Type B pancreatic cell (in vitro differentiated cells): ENCODE data around the gene EMCN. TPM values are rescaled to one million over a fixed set of nuclear protein-coding genes. Genes with fewer than 3 reads are reported as not detected.

Experiments used
- DNase-seq: peaks from one replicate; pipeline ENCODE4 v3.0.0; 2021; ENCODE audit warnings: mixed read lengths; ENCODE audit not compliant: unreplicated experiment; ENCODE audit errors: extremely low spot score
- H3K27ac Mint-ChIP-seq: 2 replicates; pipeline ENCODE4 v1.8.0; 2021; ENCODE audit warnings: mild to moderate bottlenecking, mixed read lengths
- H3K27me3 Mint-ChIP-seq: 2 replicates; pipeline ENCODE4 v1.8.0; 2021; ENCODE audit warnings: mixed read lengths
- H3K36me3 Mint-ChIP-seq: 2 replicates; pipeline ENCODE4 v1.8.0; 2021; ENCODE audit warnings: mixed read lengths
- H3K4me1 Mint-ChIP-seq: one replicate; pipeline ENCODE4 v1.8.0; 2021; ENCODE audit warnings: mixed read lengths; ENCODE audit not compliant: unreplicated experiment
- H3K4me3 Mint-ChIP-seq: 2 replicates; pipeline ENCODE4 v1.8.0; 2021; ENCODE audit warnings: mild to moderate bottlenecking, mixed read lengths
- H3K9me3 Mint-ChIP-seq: 2 replicates; pipeline ENCODE4 v1.8.0; 2021; ENCODE audit warnings: mixed read lengths
- CTCF ChIP-seq: fragments of 200-600 bp; sonication (generic); conservative IDR thresholded peaks from 2 replicates; pipeline ENCODE4 v1.5.0; 2021; ENCODE audit warnings: antibody characterized with exemption, mild to moderate bottlenecking
- total RNA-seq: library from RNA; stranded (reverse); gene quantifications from 2 replicates; pipeline ENCODE4 v1.2.1, GENCODE V29; 2021; ENCODE audit warnings: low replicate concordance

EMCN gene
- total RNA-seq, 1 donor from 2014 or later: 0.51 TPM

- no peaks in the 10 kb centered on the region for H3K4me1 Mint-ChIP-seq
- H3K4me3 Mint-ChIP-seq: no peak overlapping the region
- no peak overlapping the region for H3K27ac Mint-ChIP-seq
- DNase-seq: no peak
- no peak for TF ChIP-seq CTCF
- no peaks in the 10 kb centered on the region for H3K27me3 Mint-ChIP-seq
- H3K36me3 Mint-ChIP-seq: no peaks in the 10 kb centered on the region
- no peaks in the 10 kb centered on the region for H3K9me3 Mint-ChIP-seq
These were observed 48.3 kb downstream of the EMCN start for GRCh38 chr4:100469555-100469954.

DNA sequence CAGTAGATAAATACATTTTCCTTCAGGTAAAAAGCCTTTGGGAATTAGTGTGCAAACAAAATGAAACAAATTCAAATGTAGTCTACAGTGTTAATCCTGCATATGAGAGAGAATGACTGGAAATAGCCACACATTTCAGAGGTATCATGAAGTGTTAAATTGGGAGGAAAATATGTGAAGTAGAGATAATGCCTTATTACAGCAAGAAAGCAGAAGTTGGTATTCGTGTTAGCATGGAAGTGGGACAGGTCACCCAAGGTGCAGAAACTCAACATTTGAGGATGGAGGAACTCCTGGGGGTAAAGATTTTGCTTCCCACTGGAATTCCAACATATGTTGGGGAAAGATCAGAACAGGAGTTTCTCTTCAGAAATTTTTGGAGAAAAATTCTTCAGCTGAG is 51.3 kb downstream of the EMCN start:
- H3K4me3 Mint-ChIP-seq: no peak overlapping the region
- no peaks in the 10 kb centered on the region for H3K36me3 Mint-ChIP-seq
- no peak overlapping the region for H3K27ac Mint-ChIP-seq
- DNase-seq: no peak
- H3K4me1 Mint-ChIP-seq: no peaks in the 10 kb centered on the region
- H3K9me3 Mint-ChIP-seq: no peaks in the 10 kb centered on the region
- no peak for TF ChIP-seq CTCF
- no peaks in the 10 kb centered on the region for H3K27me3 Mint-ChIP-seq

DNA sequence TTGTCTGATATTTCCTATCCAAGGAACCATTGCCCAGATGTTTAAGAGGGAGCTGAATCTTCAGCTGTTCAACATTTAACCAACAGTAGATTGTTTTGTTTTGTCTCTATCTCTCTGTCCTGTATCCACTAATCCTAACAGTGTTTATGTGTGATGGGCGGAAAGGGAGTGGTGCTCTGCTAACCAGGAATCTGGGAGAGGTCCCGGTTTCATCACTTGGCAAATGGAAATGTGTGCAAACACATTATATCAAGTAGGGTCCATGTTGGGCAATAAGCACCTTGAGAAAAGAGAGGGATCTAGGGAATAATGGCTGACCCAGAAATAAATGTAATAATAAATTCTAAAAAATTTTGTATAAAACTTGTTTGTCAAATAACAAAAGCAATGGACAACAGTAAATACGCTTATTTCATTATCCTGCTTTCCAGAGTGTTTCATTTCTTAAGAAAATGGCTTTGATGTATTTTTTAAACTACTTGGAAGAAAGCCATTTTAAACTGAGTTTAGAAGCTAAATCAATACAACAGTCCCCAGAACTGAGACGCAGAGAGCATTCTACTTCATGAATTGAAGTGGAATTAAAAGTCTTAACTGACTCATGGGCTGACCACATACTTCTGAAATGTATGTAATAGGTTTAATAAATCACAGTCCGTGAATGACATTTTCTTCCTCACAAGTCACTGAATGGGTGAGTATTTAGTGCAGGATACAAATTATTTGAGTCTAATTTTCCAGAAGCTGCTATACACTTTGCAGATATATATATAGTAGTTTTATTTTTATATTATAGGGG is 55.8 kb downstream of the EMCN start:
- H3K27ac Mint-ChIP-seq: no peak overlapping the region
- no peaks in the 10 kb centered on the region for H3K36me3 Mint-ChIP-seq
- no peaks in the 10 kb centered on the region for H3K4me1 Mint-ChIP-seq
- peaks cover 4% of the 10 kb centered on the region for H3K9me3 Mint-ChIP-seq
- no peak for DNase-seq
- no peaks in the 10 kb centered on the region for H3K27me3 Mint-ChIP-seq
- TF ChIP-seq CTCF: no peak
- H3K4me3 Mint-ChIP-seq: no peak overlapping the region

GRCh38 chr4:100450449-100450848 is 67.4 kb downstream of the EMCN start:
- H3K27ac Mint-ChIP-seq: no peak overlapping the region
- no peaks in the 10 kb centered on the region for H3K4me1 Mint-ChIP-seq
- H3K4me3 Mint-ChIP-seq: no peak overlapping the region
- no peak for DNase-seq
- no peaks in the 10 kb centered on the region for H3K9me3 Mint-ChIP-seq
- H3K36me3 Mint-ChIP-seq: no peaks in the 10 kb centered on the region
- no peak for TF ChIP-seq CTCF
- H3K27me3 Mint-ChIP-seq: no peaks in the 10 kb centered on the region

- H3K4me3 Mint-ChIP-seq: no peak overlapping the region
- H3K27ac Mint-ChIP-seq: no peak overlapping the region
- no peaks in the 10 kb centered on the region for H3K36me3 Mint-ChIP-seq
- no peaks in the 10 kb centered on the region for H3K4me1 Mint-ChIP-seq
- H3K27me3 Mint-ChIP-seq: no peaks in the 10 kb centered on the region
- DNase-seq: no peak
- peaks cover 9% of the 10 kb centered on the region for H3K9me3 Mint-ChIP-seq
- no peak for TF ChIP-seq CTCF
These were observed 86.4 kb downstream of the EMCN start for GRCh38 chr4:100431416-100431815.
